Measurements from ENCODE around the gene DDX23. TPM values are rescaled to one million over a fixed set of nuclear protein-coding genes. Genes with fewer than 3 reads are reported as not detected.
"Not testable (repeated sequence)": the region's sequence is repeated elsewhere in the genome, so short reads cannot be mapped to it uniquely, and the experiment has no call there.

The DDX23 gene
- total RNA-seq, 1 donor from 2014 or later: 59.1 TPM

DNA sequence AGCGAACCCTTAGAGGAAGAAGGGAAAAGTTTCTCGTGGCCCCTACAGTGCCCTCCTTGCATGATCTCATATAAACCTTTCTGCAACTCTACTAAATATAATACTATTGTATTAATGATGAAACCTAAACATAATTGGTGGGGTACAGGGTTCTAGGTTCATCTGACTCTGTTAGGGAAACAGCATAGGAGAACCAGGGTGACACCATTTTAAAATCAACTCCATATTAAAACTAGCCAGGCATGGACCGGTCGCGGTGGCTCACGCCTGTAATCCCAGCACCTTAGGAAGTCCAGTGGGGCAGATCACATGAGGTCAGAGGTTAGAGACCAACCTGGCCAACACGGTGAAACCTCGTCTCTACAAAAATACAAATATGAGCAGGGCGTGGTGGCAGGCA lies 28.7 kb upstream of the DDX23 start:
- Mint-ChIP-seq H3K4me1 (ENCODE audit: low read depth) (peaks cover 31% of the 10 kb centered on the region), H3K4me3 (ENCODE audit: unreplicated experiment) (no peak overlapping the region), H3K27me3 (ENCODE audit: low read depth) (no peaks in the 10 kb centered on the region), H3K9me3 (ENCODE audit: low read depth) (no peaks in the 10 kb centered on the region), H3K36me3 (ENCODE audit: low read depth) (no peaks in the 10 kb centered on the region), H3K27ac (ENCODE audit: unreplicated experiment) (no peak overlapping the region)
- DNase-seq (ENCODE audit: low spot score): no peak
- TF ChIP-seq CTCF (IDR thresholded peaks at IDR 0.05): no peak

DNA sequence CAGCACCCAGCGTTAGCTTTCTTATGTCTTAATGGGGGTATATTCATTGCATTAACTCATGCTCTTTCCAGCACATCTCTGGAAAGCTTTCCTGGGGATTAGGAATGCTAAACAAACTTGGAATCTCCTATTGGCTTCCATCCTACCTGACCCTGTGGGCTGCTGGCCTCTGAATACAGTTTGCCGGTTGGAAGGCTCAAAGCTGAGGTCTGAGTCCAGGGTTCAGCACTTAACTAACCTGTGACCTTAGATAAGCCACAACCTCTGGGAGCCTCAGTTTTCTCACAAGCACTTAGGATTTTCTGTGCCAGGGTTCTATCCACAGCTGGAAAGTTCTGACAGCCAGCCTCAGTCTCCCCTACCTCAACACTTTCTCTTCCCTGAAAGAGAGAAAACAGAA lies 26.6 kb upstream of the DDX23 start:
- Mint-ChIP-seq H3K27ac (ENCODE audit: unreplicated experiment) (no peak overlapping the region), H3K4me1 (ENCODE audit: low read depth) (peaks cover 24% of the 10 kb centered on the region), H3K9me3 (ENCODE audit: low read depth) (no peaks in the 10 kb centered on the region), H3K27me3 (ENCODE audit: low read depth) (no peaks in the 10 kb centered on the region), H3K4me3 (ENCODE audit: unreplicated experiment) (no peak overlapping the region), H3K36me3 (ENCODE audit: low read depth) (no peaks in the 10 kb centered on the region)
- TF ChIP-seq CTCF (IDR thresholded peaks at IDR 0.05): no peak
- no peak for DNase-seq (ENCODE audit: low spot score)

- H3K27me3 Mint-ChIP-seq (ENCODE audit: low read depth): peaks cover 3% of the 10 kb centered on the region
- no peak overlapping the region for H3K27ac Mint-ChIP-seq (ENCODE audit: unreplicated experiment)
- no peaks in the 10 kb centered on the region for H3K36me3 Mint-ChIP-seq (ENCODE audit: low read depth)
- DNase-seq (ENCODE audit: low spot score): no peak
- no peaks in the 10 kb centered on the region for H3K9me3 Mint-ChIP-seq (ENCODE audit: low read depth)
- no peak overlapping the region for H3K4me3 Mint-ChIP-seq (ENCODE audit: unreplicated experiment)
- no peak for TF ChIP-seq CTCF (IDR thresholded peaks at IDR 0.05)
- no peaks in the 10 kb centered on the region for H3K4me1 Mint-ChIP-seq (ENCODE audit: low read depth)
These were observed 24.1 kb upstream of the DDX23 start for GRCh38 chr12:48875944-48876515.

DNA sequence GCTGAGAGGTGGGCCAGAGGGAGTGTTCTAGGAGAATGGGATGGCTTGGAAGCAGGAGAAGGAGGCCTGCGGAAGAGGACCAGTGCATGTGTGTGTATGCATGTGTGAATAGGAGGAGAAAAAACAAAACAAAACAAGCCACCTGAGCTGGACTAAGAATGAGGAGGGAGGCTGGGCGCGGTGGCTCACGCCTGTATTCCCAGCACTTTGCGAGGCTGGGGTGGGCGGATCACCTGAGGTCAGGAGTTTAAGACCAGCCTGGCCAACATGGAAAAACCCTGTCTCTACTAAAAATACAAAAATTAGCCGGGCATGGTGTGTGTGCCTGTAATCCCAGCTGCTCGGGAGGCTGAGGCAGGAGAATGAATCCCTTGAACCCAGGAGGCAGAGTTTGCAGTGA lies 21.6 kb upstream of the DDX23 start:
- H3K36me3 Mint-ChIP-seq (ENCODE audit: low read depth); H3K27ac Mint-ChIP-seq (ENCODE audit: unreplicated experiment); H3K9me3 Mint-ChIP-seq (ENCODE audit: low read depth); DNase-seq (ENCODE audit: low spot score); H3K4me1 Mint-ChIP-seq (ENCODE audit: low read depth); H3K27me3 Mint-ChIP-seq (ENCODE audit: low read depth); H3K4me3 Mint-ChIP-seq (ENCODE audit: unreplicated experiment): not testable (repeated sequence)

DNA sequence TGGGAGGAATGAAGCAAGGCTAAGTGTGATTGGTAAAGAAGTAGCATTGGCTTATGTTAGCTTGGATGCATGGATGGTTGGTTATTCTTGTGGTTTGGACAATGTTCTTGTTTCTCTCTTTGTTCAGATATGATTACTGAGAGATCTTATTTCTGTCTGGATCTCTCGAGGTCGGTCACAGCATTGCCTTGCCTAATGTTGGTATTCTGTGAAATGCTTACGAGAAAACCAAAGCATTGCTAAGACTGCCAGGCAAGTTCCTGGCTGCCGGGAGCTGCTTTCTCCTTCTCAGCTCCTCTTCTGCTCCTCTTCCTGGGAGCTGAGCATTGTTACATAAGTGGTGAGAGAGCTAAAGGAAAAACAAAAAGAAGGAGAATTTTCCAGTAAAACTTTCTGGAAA lies 21.1 kb upstream of the DDX23 start:
- DNase-seq (ENCODE audit: low spot score): no peak
- Mint-ChIP-seq H3K27me3 (ENCODE audit: low read depth) (peaks cover 3% of the 10 kb centered on the region), H3K4me3 (ENCODE audit: unreplicated experiment) (no peak overlapping the region), H3K36me3 (ENCODE audit: low read depth) (no peaks in the 10 kb centered on the region), H3K4me1 (ENCODE audit: low read depth) (no peaks in the 10 kb centered on the region), H3K9me3 (ENCODE audit: low read depth) (no peaks in the 10 kb centered on the region), H3K27ac (ENCODE audit: unreplicated experiment) (no peak overlapping the region)
- no peak for TF ChIP-seq CTCF (IDR thresholded peaks at IDR 0.05)

GRCh38 chr12:48869191-48869590 lies 17.2 kb upstream of the DDX23 start:
- H3K27ac Mint-ChIP-seq (ENCODE audit: unreplicated experiment): no peak overlapping the region
- peaks cover 14% of the 10 kb centered on the region for H3K4me1 Mint-ChIP-seq (ENCODE audit: low read depth)
- TF ChIP-seq CTCF (IDR thresholded peaks at IDR 0.05): no peak
- no peaks in the 10 kb centered on the region for H3K36me3 Mint-ChIP-seq (ENCODE audit: low read depth)
- DNase-seq (ENCODE audit: low spot score): no peak
- H3K4me3 Mint-ChIP-seq (ENCODE audit: unreplicated experiment): no peak overlapping the region
- H3K9me3 Mint-ChIP-seq (ENCODE audit: low read depth): no peaks in the 10 kb centered on the region
- peaks cover 13% of the 10 kb centered on the region for H3K27me3 Mint-ChIP-seq (ENCODE audit: low read depth)

Data from chondrocyte (in vitro differentiated cells).